HepG2 (cell line): ENCODE measurements around the gene SLC5A10. TPM values are rescaled to one million over a fixed set of nuclear protein-coding genes. Genes with fewer than 3 reads are reported as not detected.

Source experiments
- ATAC-seq: fragments of 200-7000 bp; cut with Tn5 transposase; 3 replicates; pipeline ENCODE4 v1.9.1; 2020; ENCODE audit warnings: mild to moderate bottlenecking, moderate library complexity
- BruUV-seq: library from RNA; stranded (reverse); fragments of 400-500 nt; replicated peaks from 2 replicates; lab custom pipeline; 2021; lab: Mats Ljungman, UMichigan
- CTCF ChIA-PET: fragments of 300-600 bp; formaldehyde crosslinking; extraction: SDS; loops from one replicate; lab custom pipeline; 2021; ENCODE audit warnings: low total read pairs, inconsistent platforms, low intra/inter-chr PET ratio; lab: Yijun Ruan, JAX
- POLR2A ChIA-PET: fragments of 350-600 bp; sonication (Branson Sonifier 250); formaldehyde crosslinking; loops from one replicate; lab custom pipeline; 2020; ENCODE audit warnings: antibody characterized with exemption, inconsistent platforms; lab: Yijun Ruan, JAX
- DNase-seq: peaks from one replicate; pipeline ENCODE4 v3.0.0-alpha.2; 2015; ENCODE audit warnings: low spot score
- FAIRE-seq: peaks from 3 replicates; lab custom pipeline; 2011; peaks lifted over from hg19 to GRCh38; lab: Jason Lieb, UNC
- H2AFZ ChIP-seq: one replicate; pipeline ENCODE4 v1.6.1; 2011; ENCODE audit warnings: low read length, inconsistent platforms
- H3K27ac ChIP-seq: fragments of 300-600 bp; 3 replicates; pipeline ENCODE4 v1.8.0; 2011; ENCODE audit warnings: mixed run types, mild to moderate bottlenecking, mixed read lengths, low read length, inconsistent platforms; ENCODE audit not compliant: insufficient read depth; ENCODE audit errors: extremely low read length
- H3K27me3 ChIP-seq, 2 experiments: fragments of 200-600 bp in 1 of 2; 2 replicates in 1 of 2; 3 replicates in 1 of 2; pipeline versions ENCODE4 v1.6.0 to v1.8.0; 2011; ENCODE audit warnings: low read length in 2 of 2, mild to moderate bottlenecking in 2 of 2, moderate library complexity in 2 of 2, inconsistent platforms in 1 of 2; ENCODE audit not compliant: insufficient read depth in 2 of 2, control insufficient read depth in 1 of 2
- H3K36me3 ChIP-seq, 2 experiments: fragments of 200-600 bp in 1 of 2; replicated peaks in 1 of 2; 2 replicates in 1 of 2; 3 replicates in 1 of 2; pipeline versions ENCODE4 v1.5.1 to v1.8.0; 2011; ENCODE audit warnings: low read length in 2 of 2, inconsistent platforms in 1 of 2; ENCODE audit not compliant: insufficient read depth in 2 of 2, control insufficient read depth in 1 of 2
- H3K4me1 ChIP-seq: 2 replicates; pipeline ENCODE4 v1.5.1; 2012; ENCODE audit warnings: low read length, inconsistent platforms; ENCODE audit not compliant: insufficient read depth
- H3K4me2 ChIP-seq: 2 replicates; pipeline ENCODE4 v1.6.0; 2011; ENCODE audit warnings: low read depth, low read length, inconsistent platforms
- H3K4me3 ChIP-seq, 3 experiments: fragments of 200-600 bp in 1 of 3; sonication (generic), shearing (Covaris generic) in 1 of 3; replicated peaks in 1 of 3; 2 replicates each; pipeline ENCODE4 v1.5.1; 2011 to 2016; ENCODE audit warnings: low read length in 3 of 3, inconsistent platforms in 2 of 3, low read depth in 2 of 3, mild to moderate bottlenecking in 2 of 3, control low read depth in 1 of 3, mixed read lengths in 1 of 3; ENCODE audit not compliant: insufficient read depth in 1 of 3
- H3K79me2 ChIP-seq: one replicate; pipeline ENCODE4 v1.6.1; 2011; ENCODE audit warnings: low read length, inconsistent platforms; ENCODE audit not compliant: insufficient read depth
- H3K9ac ChIP-seq: 2 replicates; pipeline ENCODE4 v1.6.0; 2011; ENCODE audit warnings: mild to moderate bottlenecking, low read depth, low read length, inconsistent platforms; ENCODE audit not compliant: insufficient read depth
- H3K9me3 ChIP-seq: 2 replicates; pipeline ENCODE4 v1.5.1; 2012; ENCODE audit warnings: mild to moderate bottlenecking, low read length
- H4K20me1 ChIP-seq: 2 replicates; pipeline ENCODE4 v1.6.0; 2011; ENCODE audit warnings: inconsistent platforms, mild to moderate bottlenecking, low read length, moderate library complexity; ENCODE audit not compliant: insufficient read depth
- NR2F6 ChIP-seq, 2 experiments: IDR thresholded peaks; 2 replicates each; pipeline ENCODE4 v1.6.1; 2016; ENCODE audit warnings: antibody characterized with exemption in 1 of 2, mild to moderate bottlenecking in 1 of 2
- RBM22 ChIP-seq: fragments of 200-400 bp; formaldehyde crosslinking; optimal IDR thresholded peaks from 2 replicates; pipeline ENCODE3; 2017; ENCODE audit warnings: mild to moderate bottlenecking, low read length, moderate library complexity
- ZFX ChIP-seq: sonication (generic); formaldehyde crosslinking; IDR thresholded peaks from 2 replicates; pipeline ENCODE4 v1.4.0; 2020; ENCODE audit warnings: mild to moderate bottlenecking, low read depth, missing genetic modification reagents, moderate library complexity
- WGBS: methylation state at CpG from one replicate; pipeline ENCODE4 v1.1.6; 2017; ENCODE audit warnings: low lambda C conversion rate; 5-methylcytosine and 5-hydroxymethylcytosine counted together
- in situ Hi-C: cut with HindIII; loops from 2 replicates; pipeline ENCODE4 v1.10.0; 2017; ENCODE audit warnings: low pct_unique_long_range_greater_than_20kb; ENCODE audit not compliant: extremely low pct_ligation_motif_present
- intact Hi-C: fragments of 100-400 bp; cut with micrococcal nuclease; formaldehyde crosslinking; loops from one replicate; pipeline ENCODE4 v1.10.0; 2022; ENCODE audit not compliant: unreplicated experiment
- polyA plus RNA-seq, 8 experiments: library from polyadenylated mRNA; depleted of rRNA in 3 of 8; stranded (reverse) in 7 of 8; unstranded in 1 of 8; fragments of >200 nt; fragmentation: Illumina TruSeq in 4 of 8; extraction: Trizol in 4 of 8; gene quantifications; 2 replicates each; pipeline versions ENCODE4 v1.2.1 to v1.2.3, GENCODE V29; 2011 to 2016; ENCODE audit warnings: low read depth in 4 of 8, missing spikeins in 1 of 8, mixed read lengths in 1 of 8; ENCODE audit not compliant: insufficient read depth in 1 of 8
- total RNA-seq, 5 experiments: library from RNA; depleted of rRNA; stranded (reverse); fragments of >200 nt; fragmentation: Illumina TruSeq; extraction: Trizol; gene quantifications; 2 replicates each; pipeline ENCODE4 v1.2.3, GENCODE V29; 2016; ENCODE audit warnings: low read depth in 1 of 5
- TF ChIP-seq, protein P1 (sequence below), 2 experiments: sonication (generic) in 1 of 2; formaldehyde crosslinking in 1 of 2; IDR thresholded peaks; 2 replicates each; pipeline versions ENCODE4 v1.4.0 to v1.6.1; 2018 to 2020; ENCODE audit warnings: missing genetic modification reagents in 2 of 2, borderline replicate concordance in 1 of 2, low read depth in 1 of 2, mild to moderate bottlenecking in 1 of 2, missing biosample characterization in 1 of 2

Gene SLC5A10
- total and polyA plus RNA-seq, 2 of the 13 experiments (the other 11 are each of a cell fraction or from before 2014, with no cell fraction given), result 0.05 TPM; not detected in 1

DNA sequence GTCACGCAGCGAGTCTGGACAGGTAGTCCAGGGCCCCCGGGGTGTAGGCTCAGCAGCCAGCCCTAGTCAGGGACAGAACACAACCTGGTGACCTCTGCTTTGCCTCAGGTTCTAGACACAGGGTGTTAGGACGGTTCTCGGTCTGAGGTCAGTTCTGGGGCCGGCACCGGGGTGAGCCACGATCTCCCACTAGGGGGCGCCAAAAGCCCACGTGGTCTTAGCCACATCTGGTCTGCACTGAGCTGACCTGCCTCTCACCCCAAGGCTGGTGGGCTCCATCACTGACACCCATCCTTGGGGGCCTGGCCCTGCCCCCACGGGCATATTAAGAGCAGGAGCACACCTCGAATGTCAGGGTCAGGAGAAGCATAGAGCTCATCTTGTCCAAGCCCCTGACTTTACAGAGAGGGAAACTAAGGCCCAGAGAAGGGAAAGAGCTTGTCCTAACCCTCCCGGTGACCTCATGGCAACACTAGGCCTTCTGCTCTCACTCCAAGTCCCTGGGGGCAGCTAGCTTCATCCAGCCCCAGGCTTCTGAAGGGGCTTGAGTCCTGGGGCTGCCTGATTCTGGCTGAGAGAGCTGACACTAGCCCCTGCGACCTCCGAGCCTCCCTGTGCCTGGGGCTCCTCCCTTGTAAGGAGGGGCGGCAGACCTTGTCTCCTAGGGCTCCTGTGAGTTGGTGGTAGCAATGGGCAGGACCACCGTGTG lies 9.0 kb downstream of the SLC5A10 start (continued):
- TF ChIP-seq, protein P1, sequence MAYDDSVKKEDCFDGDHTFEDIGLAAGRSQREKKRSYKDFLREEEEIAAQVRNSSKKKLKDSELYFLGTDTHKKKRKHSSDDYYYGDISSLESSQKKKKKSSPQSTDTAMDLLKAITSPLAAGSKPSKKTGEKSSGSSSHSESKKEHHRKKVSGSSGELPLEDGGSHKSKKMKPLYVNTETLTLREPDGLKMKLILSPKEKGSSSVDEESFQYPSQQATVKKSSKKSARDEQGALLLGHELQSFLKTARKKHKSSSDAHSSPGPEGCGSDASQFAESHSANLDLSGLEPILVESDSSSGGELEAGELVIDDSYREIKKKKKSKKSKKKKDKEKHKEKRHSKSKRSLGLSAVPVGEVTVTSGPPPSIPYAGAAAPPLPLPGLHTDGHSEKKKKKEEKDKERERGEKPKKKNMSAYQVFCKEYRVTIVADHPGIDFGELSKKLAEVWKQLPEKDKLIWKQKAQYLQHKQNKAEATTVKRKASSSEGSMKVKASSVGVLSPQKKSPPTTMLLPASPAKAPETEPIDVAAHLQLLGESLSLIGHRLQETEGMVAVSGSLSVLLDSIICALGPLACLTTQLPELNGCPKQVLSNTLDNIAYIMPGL (CRISPR knock-in tag; IDR thresholded peaks at IDR 0.05; ENCODE audit: borderline replicate concordance in 1 of 2, low read depth in 1 of 2), result 0 out of 4 replicates have a peak, but pooled peaks of 1 of the 2 experiments have one; percentile 56
- TF ChIP-seq NR2F6 (IDR thresholded peaks at IDR 0.05) (no peak; the same call in 1 of the 2 replicates), NR2F6 (CRISPR knock-in tag; IDR thresholded peaks at IDR 0.05) (peak; percentile 70)

DNA sequence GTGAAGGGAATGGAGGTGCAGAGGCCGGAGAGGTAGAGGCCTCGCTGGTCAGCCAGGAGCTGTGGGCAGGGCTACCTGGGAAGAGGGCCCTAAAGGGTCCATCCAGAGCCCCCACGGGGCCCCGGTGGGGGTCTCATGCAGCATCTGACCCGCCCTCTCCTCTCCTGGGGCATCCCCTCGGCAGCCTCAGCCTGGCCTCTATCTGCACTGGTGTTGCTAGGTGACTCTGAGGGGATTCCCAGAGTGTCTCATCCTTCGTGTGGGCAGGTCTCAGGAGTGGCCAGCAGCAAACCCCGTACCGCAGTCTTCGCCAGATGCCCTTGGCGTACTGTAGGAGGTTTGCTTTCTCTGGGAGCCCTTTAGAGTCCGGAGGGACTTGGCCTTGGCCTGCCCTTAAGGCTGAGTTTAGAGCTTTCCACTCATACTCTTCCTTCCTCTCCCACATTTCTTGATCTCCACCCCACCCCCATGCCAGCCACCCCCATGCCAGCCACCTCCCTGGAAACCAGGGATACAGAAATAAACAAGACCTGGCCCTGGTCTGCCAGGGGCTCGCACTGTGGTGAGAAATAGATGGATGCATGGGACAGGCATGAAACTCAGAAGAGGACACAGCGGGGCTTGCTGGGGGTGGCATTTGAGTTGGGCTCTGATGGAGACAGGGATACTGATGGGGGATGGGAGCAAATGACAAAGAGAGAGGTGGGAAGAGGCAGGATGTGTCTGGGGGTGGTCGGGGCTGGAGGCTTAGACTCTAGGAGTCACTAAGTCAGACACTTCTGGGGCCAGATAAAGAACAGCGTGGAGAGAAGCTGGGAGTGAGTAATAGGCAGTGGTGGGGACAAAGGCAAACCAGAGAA lies 9.9 kb downstream of the SLC5A10 start:
- Histone ChIP-seq H3K4me2 (peak overlapping the region; percentile 44; the same call in 1 of the 2 replicates), H3K27me3 (peaks cover 4 to 30% of the 10 kb centered on the region in 2 experiments; a peak in 2 of 5 replicates), H2AFZ (no peak overlapping the region), H3K79me2 (no peaks in the 10 kb centered on the region), H3K9me3 (no peaks in the 10 kb centered on the region), H3K4me3 (peak overlapping the region in 1 of 3 experiments; percentile 27; a peak in 1 of 6 replicates), H3K4me1 (peaks cover 40% of the 10 kb centered on the region), H4K20me1 (no peaks in the 10 kb centered on the region), H3K27ac (no peak overlapping the region), H3K36me3 (no peaks in the 10 kb centered on the region), H3K9ac (no peak overlapping the region)
- FAIRE-seq (no peak), ATAC-seq (no peak; the same call in 2 of the 3 replicates), DNase-seq (no peak)
- TF ChIP-seq RBM22 (no peak), ZFX (CRISPR knock-in tag) (0 out of 2 replicates have a peak, but pooled peaks have one; percentile 18)
- ChIA-PET CTCF (interaction anchor here (1.2 kb wide), 1 partner anchor 336 kb away, joined by 4 read pairs; no protein-coding TSS in a partner anchor), POLR2A (interaction anchor here (1.2 to 1.3 kb wide), 2 partner anchors 20 to 42 kb away, joined by 5 read pairs; partner anchors contain the start of gene FAM83G)
- no TSS peak for BruUV-seq
- intact Hi-C loops, result no loop called here
- in situ Hi-C loops, result no loop called here
- WGBS, result 54% methylated on average over 15 of the region's 16 CpGs
